GM13977 (cell line): ENCODE results near the gene AFAP1L2.

ENCODE experiments used
- DNase-seq: peaks from one replicate; pipeline ENCODE4 v3.0.0; 2012; ENCODE audit warnings: low spot score
- CTCF ChIP-seq: IDR thresholded peaks from 2 replicates; pipeline ENCODE4 v1.5.1; 2012; ENCODE audit warnings: mild to moderate bottlenecking, control low read depth; ENCODE audit not compliant: insufficient read depth; ENCODE audit errors: extremely low read depth, missing control alignments
- in situ Hi-C: fragments of 300-500 bp; cut with MboI; formaldehyde crosslinking; loops from one replicate; pipeline ENCODE4 v1.12.0; 2022; ENCODE audit warnings: low sequenced_read_pairs, low pct_unique_long_range_greater_than_20kb, mixed read lengths, inconsistent platforms; ENCODE audit not compliant: unreplicated experiment

The AFAP1L2 gene

GRCh38 chr10:114367351-114368056, 36.8 kb downstream of the AFAP1L2 start:
- in situ Hi-C loops: no loop called here
- no peak for DNase-seq
- no peak for TF ChIP-seq CTCF

- DNase-seq: no peak
- in situ Hi-C loops: no loop called here
- TF ChIP-seq CTCF: no peak
These were observed 39.6 kb downstream of the AFAP1L2 start for GRCh38 chr10:114364726-114365125.

GRCh38 chr10:114363745-114364454, 40.4 kb downstream of the AFAP1L2 start:
- in situ Hi-C loops: no loop called here
- DNase-seq: no peak
- TF ChIP-seq CTCF: no peak

GRCh38 chr10:114362826-114363355, 41.4 kb downstream of the AFAP1L2 start:
- in situ Hi-C loops: no loop called here
- no peak for TF ChIP-seq CTCF
- no peak for DNase-seq

GRCh38 chr10:114359953-114360345, 44.4 kb downstream of the AFAP1L2 start:
- DNase-seq: no peak
- no peak for TF ChIP-seq CTCF
- in situ Hi-C loops: no loop called here

GRCh38 chr10:114359041-114359952, 45.0 kb downstream of the AFAP1L2 start:
- DNase-seq: no peak
- in situ Hi-C loops: no loop called here
- TF ChIP-seq CTCF: no peak
